OCI-LY1 (cell line): Measurements from ENCODE around the gene MAD1L1.

ENCODE experiments used
- EZH2 ChIP-seq: fragments of 200-600 bp; sonication (generic), shearing (Covaris generic); IDR thresholded peaks from 2 replicates; pipeline ENCODE4 v1.8.0; 2017; ENCODE audit warnings: borderline replicate concordance, mixed run types, mild to moderate bottlenecking, antibody characterized with exemption, low read length, moderate library complexity, mixed read lengths
- TF ChIP-seq, protein P1 (sequence below): fragments of 200-600 bp; sonication (generic), shearing (Covaris generic); IDR thresholded peaks from 2 replicates; pipeline ENCODE4 v1.5.1; 2017; ENCODE audit warnings: mild to moderate bottlenecking, antibody characterized with exemption, low read length, moderate library complexity, mixed read lengths

GRCh38 chr7:1948301-1948796 lies 284.4 kb downstream of the MAD1L1 start:
- TF ChIP-seq, protein P1, sequence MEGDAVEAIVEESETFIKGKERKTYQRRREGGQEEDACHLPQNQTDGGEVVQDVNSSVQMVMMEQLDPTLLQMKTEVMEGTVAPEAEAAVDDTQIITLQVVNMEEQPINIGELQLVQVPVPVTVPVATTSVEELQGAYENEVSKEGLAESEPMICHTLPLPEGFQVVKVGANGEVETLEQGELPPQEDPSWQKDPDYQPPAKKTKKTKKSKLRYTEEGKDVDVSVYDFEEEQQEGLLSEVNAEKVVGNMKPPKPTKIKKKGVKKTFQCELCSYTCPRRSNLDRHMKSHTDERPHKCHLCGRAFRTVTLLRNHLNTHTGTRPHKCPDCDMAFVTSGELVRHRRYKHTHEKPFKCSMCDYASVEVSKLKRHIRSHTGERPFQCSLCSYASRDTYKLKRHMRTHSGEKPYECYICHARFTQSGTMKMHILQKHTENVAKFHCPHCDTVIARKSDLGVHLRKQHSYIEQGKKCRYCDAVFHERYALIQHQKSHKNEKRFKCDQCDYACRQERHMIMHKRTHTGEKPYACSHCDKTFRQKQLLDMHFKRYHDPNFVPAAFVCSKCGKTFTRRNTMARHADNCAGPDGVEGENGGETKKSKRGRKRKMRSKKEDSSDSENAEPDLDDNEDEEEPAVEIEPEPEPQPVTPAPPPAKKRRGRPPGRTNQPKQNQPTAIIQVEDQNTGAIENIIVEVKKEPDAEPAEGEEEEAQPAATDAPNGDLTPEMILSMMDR, result no peak
- no peak for TF ChIP-seq EZH2
